Activated naive CD4-positive, alpha-beta T cell treated with anti-CD3 and anti-CD28 coated beads, Interleukin-2, amount 50 U/mL, for 24 hours (primary cell): Measurements from ENCODE around the gene COMMD10.

Experiments used
- H3K27ac Mint-ChIP-seq: one replicate; pipeline ENCODE4 v1.8.0; 2021; ENCODE audit warnings: mild to moderate bottlenecking, mixed read lengths
- H3K27me3 Mint-ChIP-seq: one replicate; pipeline ENCODE4 v1.8.0; 2021; ENCODE audit warnings: mixed read lengths
- H3K36me3 Mint-ChIP-seq: one replicate; pipeline ENCODE4 v1.8.0; 2021; ENCODE audit warnings: mixed read lengths
- H3K4me1 Mint-ChIP-seq: one replicate; pipeline ENCODE4 v1.8.0; 2021; ENCODE audit warnings: mixed read lengths
- H3K4me3 Mint-ChIP-seq: one replicate; pipeline ENCODE4 v1.8.0; 2021; ENCODE audit warnings: mild to moderate bottlenecking, mixed read lengths
- H3K9me3 Mint-ChIP-seq: one replicate; pipeline ENCODE4 v1.8.0; 2021; ENCODE audit warnings: mixed read lengths

Gene COMMD10

GRCh38 chr5:116280149-116280803 lies 195.5 kb downstream of the COMMD10 start:
- H3K4me3 Mint-ChIP-seq: no peak overlapping the region
- H3K27me3 Mint-ChIP-seq: no peaks in the 10 kb centered on the region
- peaks cover 37% of the 10 kb centered on the region for H3K36me3 Mint-ChIP-seq
- no peak overlapping the region for H3K27ac Mint-ChIP-seq
- H3K4me1 Mint-ChIP-seq: peaks cover 37% of the 10 kb centered on the region
- peaks cover 12% of the 10 kb centered on the region for H3K9me3 Mint-ChIP-seq

- peaks cover 37% of the 10 kb centered on the region for H3K4me1 Mint-ChIP-seq
- no peak overlapping the region for H3K4me3 Mint-ChIP-seq
- peaks cover 13% of the 10 kb centered on the region for H3K9me3 Mint-ChIP-seq
- H3K27ac Mint-ChIP-seq: no peak overlapping the region
- peaks cover 44% of the 10 kb centered on the region for H3K36me3 Mint-ChIP-seq
- no peaks in the 10 kb centered on the region for H3K27me3 Mint-ChIP-seq
Observed at GRCh38 chr5:116281309-116281708, 196.5 kb downstream of the COMMD10 start.

DNA sequence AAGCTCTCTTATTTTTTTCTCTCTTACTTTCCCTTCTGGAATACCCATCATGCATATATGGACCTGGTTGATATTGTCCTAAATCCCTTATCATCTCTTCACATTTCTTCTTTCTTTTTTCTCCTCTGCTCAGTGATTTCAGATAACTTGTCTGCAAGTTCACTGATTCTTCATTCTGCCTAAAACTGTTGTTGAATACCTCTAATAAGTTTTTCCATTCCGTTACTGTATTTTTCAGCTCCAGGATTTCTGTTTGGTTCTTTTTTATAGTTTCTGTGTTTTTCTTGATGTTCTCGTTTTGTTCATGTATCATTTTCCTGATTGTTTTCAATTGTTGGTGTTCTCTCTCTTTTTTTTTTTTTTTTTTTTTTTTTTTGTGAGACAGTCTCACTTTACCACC lies 203.7 kb downstream of the COMMD10 start:
- no peaks in the 10 kb centered on the region for H3K27me3 Mint-ChIP-seq
- peaks cover 29% of the 10 kb centered on the region for H3K9me3 Mint-ChIP-seq
- H3K4me3 Mint-ChIP-seq: no peak overlapping the region
- no peak overlapping the region for H3K27ac Mint-ChIP-seq
- no peaks in the 10 kb centered on the region for H3K4me1 Mint-ChIP-seq
- peaks cover 60% of the 10 kb centered on the region for H3K36me3 Mint-ChIP-seq

GRCh38 chr5:116289276-116289675 lies 204.5 kb downstream of the COMMD10 start:
- no peak overlapping the region for H3K27ac Mint-ChIP-seq
- H3K27me3 Mint-ChIP-seq: no peaks in the 10 kb centered on the region
- no peaks in the 10 kb centered on the region for H3K4me1 Mint-ChIP-seq
- H3K36me3 Mint-ChIP-seq: peaks cover 60% of the 10 kb centered on the region
- H3K9me3 Mint-ChIP-seq: peaks cover 29% of the 10 kb centered on the region
- H3K4me3 Mint-ChIP-seq: no peak overlapping the region

GRCh38 chr5:116291271-116291670 lies 206.4 kb downstream of the COMMD10 start:
- Mint-ChIP-seq H3K4me3 (no peak overlapping the region), H3K27ac (no peak overlapping the region), H3K4me1 (no peaks in the 10 kb centered on the region), H3K27me3 (no peaks in the 10 kb centered on the region), H3K36me3 (peaks cover 52% of the 10 kb centered on the region), H3K9me3 (peaks cover 27% of the 10 kb centered on the region)

DNA sequence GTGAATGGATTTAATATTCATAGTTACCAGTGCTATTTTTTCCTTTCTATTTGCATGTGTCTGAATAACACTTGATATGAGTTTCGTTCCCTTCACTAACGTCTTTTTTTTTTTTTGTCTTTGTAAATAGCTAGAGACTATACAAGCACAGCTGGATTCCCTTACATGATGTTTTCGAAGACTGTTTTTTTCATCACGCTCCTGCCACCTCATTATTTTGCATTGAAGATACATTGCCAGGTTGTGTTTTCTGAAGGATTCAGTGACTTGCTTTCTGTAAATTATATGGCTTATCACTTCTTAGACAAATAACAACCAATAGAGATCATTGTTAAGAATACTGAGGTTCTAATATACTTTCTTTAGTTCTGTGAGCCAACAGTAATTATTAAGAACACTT lies 207.5 kb downstream of the COMMD10 start:
- Mint-ChIP-seq H3K27me3 (no peaks in the 10 kb centered on the region), H3K36me3 (peaks cover 53% of the 10 kb centered on the region), H3K4me1 (no peaks in the 10 kb centered on the region)

GRCh38 chr5:116296335-116297072 lies 211.7 kb downstream of the COMMD10 start:
- no peak overlapping the region for H3K27ac Mint-ChIP-seq
- no peaks in the 10 kb centered on the region for H3K4me1 Mint-ChIP-seq
- H3K9me3 Mint-ChIP-seq: peaks cover 7% of the 10 kb centered on the region
- H3K4me3 Mint-ChIP-seq: no peak overlapping the region
- H3K27me3 Mint-ChIP-seq: no peaks in the 10 kb centered on the region
- peaks cover 54% of the 10 kb centered on the region for H3K36me3 Mint-ChIP-seq

More for the DNA sequence above, 207.5 kb downstream of the COMMD10 start:
- Mint-ChIP-seq H3K4me3 (no peak overlapping the region), H3K27ac (no peak overlapping the region), H3K9me3 (peaks cover 18% of the 10 kb centered on the region)

DNA sequence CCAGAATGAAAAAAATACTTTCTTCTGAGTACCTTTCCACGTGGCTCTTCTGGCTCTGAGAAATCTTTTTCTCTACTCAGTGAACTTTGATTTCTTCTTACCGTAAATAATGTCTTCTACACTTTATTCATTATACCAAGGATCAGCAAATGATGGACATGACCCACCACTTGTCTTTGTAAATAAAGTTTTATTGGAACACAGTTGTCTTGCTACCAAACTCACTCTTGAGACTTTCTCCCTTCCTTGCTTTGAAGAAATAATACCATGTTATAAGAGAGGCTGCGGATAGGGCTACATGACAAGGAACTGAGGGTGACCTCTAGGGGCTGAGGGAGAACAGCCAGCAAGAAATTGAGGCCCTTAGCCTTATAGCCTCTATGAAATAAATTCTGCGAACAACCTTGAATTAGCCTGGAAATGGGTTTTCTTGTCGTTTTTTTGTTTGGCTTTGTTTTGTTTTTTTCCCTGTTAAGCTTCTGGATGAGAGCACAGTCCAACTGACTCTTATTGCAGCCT lies 212.5 kb downstream of the COMMD10 start:
- no peak overlapping the region for H3K27ac Mint-ChIP-seq
- H3K9me3 Mint-ChIP-seq: peaks cover 6% of the 10 kb centered on the region
- no peak overlapping the region for H3K4me3 Mint-ChIP-seq
- H3K36me3 Mint-ChIP-seq: peaks cover 53% of the 10 kb centered on the region
- H3K4me1 Mint-ChIP-seq: no peaks in the 10 kb centered on the region
- no peaks in the 10 kb centered on the region for H3K27me3 Mint-ChIP-seq

GRCh38 chr5:116299746-116300640 lies 215.2 kb downstream of the COMMD10 start:
- Mint-ChIP-seq H3K36me3 (peaks cover 66% of the 10 kb centered on the region), H3K27ac (no peak overlapping the region), H3K4me3 (no peak overlapping the region), H3K4me1 (no peaks in the 10 kb centered on the region), H3K9me3 (peaks cover 14% of the 10 kb centered on the region), H3K27me3 (no peaks in the 10 kb centered on the region)

DNA sequence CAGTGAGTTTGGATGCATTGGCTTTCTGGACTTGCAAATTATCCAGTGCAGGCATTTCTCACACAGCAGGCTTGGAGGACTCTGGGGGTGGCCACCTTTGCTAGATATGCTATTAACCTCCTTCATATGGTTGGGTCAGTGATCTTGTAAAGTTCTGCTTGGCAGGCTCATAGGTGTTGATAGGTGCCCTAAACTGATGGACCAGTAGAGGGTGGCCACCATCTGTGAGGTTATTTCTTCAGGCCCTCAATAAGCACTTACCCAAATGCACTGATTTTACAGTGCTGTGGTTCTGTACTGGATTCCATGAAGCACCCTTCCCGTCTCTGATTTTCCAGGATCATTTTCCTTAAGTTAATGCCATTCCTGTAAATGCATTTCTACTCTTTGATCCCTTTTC lies 216.3 kb downstream of the COMMD10 start:
- H3K36me3 Mint-ChIP-seq: peaks cover 73% of the 10 kb centered on the region
- no peaks in the 10 kb centered on the region for H3K27me3 Mint-ChIP-seq
- no peak overlapping the region for H3K27ac Mint-ChIP-seq
- H3K9me3 Mint-ChIP-seq: peaks cover 24% of the 10 kb centered on the region
- no peak overlapping the region for H3K4me3 Mint-ChIP-seq
- H3K4me1 Mint-ChIP-seq: no peaks in the 10 kb centered on the region

DNA sequence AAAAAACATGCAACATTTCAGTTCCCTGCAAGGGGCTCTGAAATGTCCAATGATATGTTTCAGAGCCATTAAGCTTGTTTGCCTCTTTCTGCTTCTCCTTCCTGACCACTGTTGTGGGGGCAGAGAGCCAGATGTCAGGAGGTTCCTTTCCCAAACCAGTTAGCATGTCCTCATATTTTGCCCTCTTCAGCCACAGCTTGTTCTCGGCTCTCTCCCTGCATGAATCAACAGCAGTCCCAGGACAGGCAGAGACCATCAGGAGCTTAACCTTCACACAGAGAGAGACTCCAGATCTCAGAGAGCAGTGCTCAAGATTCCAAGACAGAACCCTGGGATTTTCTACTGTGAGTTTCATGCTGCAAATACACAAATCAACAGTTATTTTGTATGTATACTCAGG lies 218.5 kb downstream of the COMMD10 start:
- H3K9me3 Mint-ChIP-seq: peaks cover 28% of the 10 kb centered on the region
- H3K36me3 Mint-ChIP-seq: peaks cover 71% of the 10 kb centered on the region
- H3K27me3 Mint-ChIP-seq: no peaks in the 10 kb centered on the region

DNA sequence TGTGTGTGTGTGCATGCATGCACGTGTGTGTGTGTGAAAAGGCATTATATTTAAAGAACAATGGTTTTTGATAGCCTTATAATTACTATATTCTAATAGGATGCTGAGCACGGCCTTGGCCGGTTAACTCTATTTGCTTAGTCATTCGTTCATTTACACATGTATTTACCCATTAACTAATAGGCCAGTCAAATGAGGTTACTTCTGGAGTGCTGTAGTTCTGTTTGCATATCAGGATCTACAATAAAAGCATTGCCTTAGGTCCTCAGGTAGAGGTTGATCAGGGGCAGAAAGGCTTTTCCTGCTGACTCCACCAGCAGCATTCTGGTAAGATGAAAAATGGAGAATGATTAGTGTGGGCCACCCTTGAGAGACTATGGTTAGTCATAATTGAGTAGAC lies 219.0 kb downstream of the COMMD10 start:
- Mint-ChIP-seq H3K9me3 (peaks cover 28% of the 10 kb centered on the region), H3K27ac (no peak overlapping the region), H3K36me3 (peaks cover 69% of the 10 kb centered on the region), H3K4me1 (no peaks in the 10 kb centered on the region), H3K4me3 (no peak overlapping the region), H3K27me3 (no peaks in the 10 kb centered on the region)

More for the DNA sequence above, 218.5 kb downstream of the COMMD10 start:
- Mint-ChIP-seq H3K4me3 (no peak overlapping the region), H3K4me1 (no peaks in the 10 kb centered on the region), H3K27ac (peak overlapping the region; percentile 23)

GRCh38 chr5:116305899-116306298 lies 221.1 kb downstream of the COMMD10 start:
- H3K36me3 Mint-ChIP-seq: peaks cover 66% of the 10 kb centered on the region
- no peaks in the 10 kb centered on the region for H3K27me3 Mint-ChIP-seq
- H3K27ac Mint-ChIP-seq: no peak overlapping the region
- H3K4me1 Mint-ChIP-seq: no peaks in the 10 kb centered on the region
- no peak overlapping the region for H3K4me3 Mint-ChIP-seq
- H3K9me3 Mint-ChIP-seq: peaks cover 28% of the 10 kb centered on the region

GRCh38 chr5:116306846-116307245 lies 222.0 kb downstream of the COMMD10 start:
- H3K27me3 Mint-ChIP-seq: no peaks in the 10 kb centered on the region
- H3K9me3 Mint-ChIP-seq: peaks cover 28% of the 10 kb centered on the region
- H3K4me1 Mint-ChIP-seq: peaks cover 3% of the 10 kb centered on the region
- H3K36me3 Mint-ChIP-seq: peaks cover 73% of the 10 kb centered on the region
- H3K27ac Mint-ChIP-seq: no peak overlapping the region
- no peak overlapping the region for H3K4me3 Mint-ChIP-seq

DNA sequence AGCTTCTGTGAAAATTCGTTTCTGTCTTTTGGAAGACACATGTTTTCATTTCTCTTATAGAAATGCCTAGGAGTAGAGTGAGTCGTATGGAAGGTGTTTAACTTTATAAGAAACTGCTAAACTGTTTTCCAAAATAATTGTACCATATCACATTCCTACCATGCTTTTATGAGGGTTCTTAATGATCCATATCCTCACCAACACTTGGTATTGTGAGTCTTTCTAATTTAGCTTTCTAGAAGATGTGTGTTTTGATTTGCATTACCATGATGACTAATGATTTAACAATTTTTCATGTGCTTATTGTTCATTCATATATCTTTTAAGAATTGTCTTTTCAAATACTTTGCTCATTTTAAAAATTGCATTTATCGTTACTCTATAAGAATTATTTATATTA lies 223.6 kb downstream of the COMMD10 start:
- Mint-ChIP-seq H3K27me3 (no peaks in the 10 kb centered on the region), H3K9me3 (peaks cover 27% of the 10 kb centered on the region), H3K36me3 (peaks cover 73% of the 10 kb centered on the region), H3K4me1 (peaks cover 12% of the 10 kb centered on the region), H3K27ac (no peak overlapping the region), H3K4me3 (no peak overlapping the region)
